GM19452 (cell line): ENCODE measurements around the gene HOXB5.

Experiments used
- ATAC-seq: cut with Tn5 transposase; IDR thresholded peaks from one replicate; pipeline ENCODE4 v1.9.1; 2021; ENCODE audit not compliant: unreplicated experiment

HOXB5 gene

GRCh38 chr17:48592057-48592514, 1.5 kb downstream of the HOXB5 start:
- ATAC-seq, result no peak

GRCh38 chr17:48591255-48592056, 2.1 kb downstream of the HOXB5 start:
- ATAC-seq, result no peak

- ATAC-seq, result no peak
These were observed 2.9 kb downstream of the HOXB5 start for GRCh38 chr17:48590607-48591161.

- ATAC-seq, result no peak
These were observed 3.6 kb downstream of the HOXB5 start, which contains the start of gene HOXB3 for GRCh38 chr17:48589831-48590606. Gene HOXB3 (minus strand): TSS chr17:48590241. CDS start chr17:48552474, 37,767 bp downstream.

- ATAC-seq, result no peak
These were observed 4.3 kb downstream of the HOXB5 start for GRCh38 chr17:48589060-48589830.

GRCh38 chr17:48588528-48588927, 5.1 kb downstream of the HOXB5 start:
- ATAC-seq, result no peak

GRCh38 chr17:48588074-48588415, 5.5 kb downstream of the HOXB5 start:
- ATAC-seq, result no peak

- no peak for ATAC-seq
These were observed 6.1 kb downstream of the HOXB5 start for GRCh38 chr17:48587276-48588073.

- ATAC-seq, result no peak
These were observed 7.0 kb downstream of the HOXB5 start for GRCh38 chr17:48586355-48587258.

- no peak for ATAC-seq
These were observed 9.3 kb downstream of the HOXB5 start for GRCh38 chr17:48584223-48584741.

- no peak for ATAC-seq
These were observed 9.8 kb downstream of the HOXB5 start for GRCh38 chr17:48583708-48584222.

- no peak for ATAC-seq
These were observed 10.9 kb downstream of the HOXB5 start for GRCh38 chr17:48582750-48583069.

- no peak for ATAC-seq
These were observed 13.6 kb downstream of the HOXB5 start for GRCh38 chr17:48579760-48580554.

GRCh38 chr17:48579471-48579759, 14.2 kb downstream of the HOXB5 start:
- no peak for ATAC-seq

GRCh38 chr17:48578616-48579470, 14.7 kb downstream of the HOXB5 start:
- ATAC-seq, result no peak

GRCh38 chr17:48577946-48578615, 15.5 kb downstream of the HOXB5 start, which contains the start of gene HOXB4:
Gene HOXB4 (minus strand): TSS chr17:48578350. CDS start chr17:48578319, 31 bp downstream.
- no peak for ATAC-seq
